Right cardiac atrium (tissue), 5 donors: ENCODE measurements around the gene EPB41. TPM values are rescaled to one million over a fixed set of nuclear protein-coding genes. Genes with fewer than 3 reads are reported as not detected.

Experiments
- ATAC-seq, 2 donors: fragments of 200-7000 bp; cut with Tn5 transposase; one replicate each; pipeline versions ENCODE4 v1.8.0 to v1.9.1; 2020; ENCODE audit warnings: moderate library complexity in 2 of 2, mild to moderate bottlenecking in 1 of 2
- DNase-seq, 3 donors: peaks; one replicate each; pipeline ENCODE4 v3.0.0-alpha.2; 2020
- H3K27ac ChIP-seq: one replicate; pipeline ENCODE4 v1.5.1; 2013; ENCODE audit warnings: mild to moderate bottlenecking, low read length, control low read depth, moderate library complexity
- H3K27me3 ChIP-seq: one replicate; pipeline ENCODE4 v1.6.1; 2013; ENCODE audit not compliant: control insufficient read depth, insufficient read depth
- H3K4me1 ChIP-seq: one replicate; pipeline ENCODE4 v1.6.1; 2013; ENCODE audit warnings: low read length; ENCODE audit not compliant: control insufficient read depth, insufficient read depth
- H3K4me3 ChIP-seq: one replicate; pipeline ENCODE4 v1.5.1; 2013; ENCODE audit warnings: low read length, control low read depth
- H3K9me3 ChIP-seq: one replicate; pipeline ENCODE4 v1.6.1; 2013; ENCODE audit warnings: low read length; ENCODE audit not compliant: control insufficient read depth
- WGBS: extraction: QIAGEN DNeasy Blood & Tissue Kit; methylation state at CpG from one replicate; pipeline ENCODE4 v1.1.7; 2013; 5-methylcytosine and 5-hydroxymethylcytosine counted together
- intact Hi-C, 4 donors: fragments of 100-400 bp; cut with DNase I; formaldehyde crosslinking; loops; one replicate each; pipeline versions ENCODE4 v1.11.0 to v1.14.0; 2022 to 2023
- polyA plus RNA-seq: library from polyadenylated mRNA; stranded (reverse); fragments of 200-250 nt; gene quantifications from one replicate; pipeline ENCODE4 v1.2.3, GENCODE V29; 2013
- total RNA-seq, 4 donors: library from RNA; stranded (reverse); fragmentation: NEBNext Ultra II Directional; extraction: Animal tissue kit (Norgen Biotek cat#: 25700); gene quantifications; one replicate each; pipeline ENCODE4 v1.2.1, GENCODE V29; 2021
- donor health status: healthy with polysubstance abuse.
- donor health status: DM: no; HTN: yes; CAD: no.
- donor health status: DM: no; HTN: no; CAD: no.
- donor health status: DM: no; HTN: yes; CAD: no; lungs with severe emphysema.
- donor health status: DM: yes; HTN: yes; CAD: no.

Gene EPB41
- total and polyA plus RNA-seq, 5 donors = 8.9 to 21.1 (median 17.1) TPM

DNA sequence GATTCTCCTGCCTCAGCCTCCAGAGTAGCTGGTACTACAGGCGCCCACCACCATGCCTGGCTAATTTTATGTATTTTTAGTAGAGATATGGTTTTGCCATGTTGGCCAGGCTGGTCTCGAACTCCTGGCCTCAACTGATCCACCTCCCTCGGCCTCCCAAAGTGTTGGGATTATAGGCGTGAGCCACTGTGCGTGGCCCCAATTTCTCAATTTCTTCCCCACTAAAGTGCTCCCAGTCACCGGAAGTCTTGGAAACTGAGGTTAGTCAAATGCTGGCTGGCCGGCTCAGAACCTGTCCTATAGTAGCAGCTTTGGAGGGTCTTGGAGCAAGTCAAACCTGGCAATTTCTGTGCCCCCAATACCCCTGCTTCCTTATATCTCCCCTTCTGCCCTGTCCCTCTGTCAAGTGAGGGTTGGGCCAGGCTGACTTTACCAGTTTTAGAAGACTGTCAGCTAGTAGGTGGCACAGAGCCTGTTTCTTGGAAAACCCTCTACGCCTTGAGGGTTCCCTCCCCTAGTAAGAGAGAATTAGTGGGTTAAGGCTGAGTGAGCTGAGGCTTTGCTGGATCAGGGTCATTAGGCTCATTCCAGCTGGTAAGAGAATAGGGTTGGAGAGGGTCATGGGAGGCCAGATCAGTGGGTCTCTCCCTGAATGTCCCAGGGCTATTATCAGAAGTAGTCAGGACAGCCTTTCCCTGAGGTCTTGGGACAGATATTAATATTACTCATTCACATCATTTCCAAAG is 8.3 kb upstream of the EPB41 start:
- H3K4me3 ChIP-seq = no peak overlapping the region
- WGBS = 96% methylated on average over 8 of the region's 8 CpGs
- H3K9me3 ChIP-seq = no peaks in the 10 kb centered on the region
- peaks cover 1% of the 10 kb centered on the region for H3K4me1 ChIP-seq
- no peaks in the 10 kb centered on the region for H3K27me3 ChIP-seq
- H3K27ac ChIP-seq = no peak overlapping the region
- ATAC-seq (no peak), DNase-seq (no peak)
- intact Hi-C loops = no loop called here

DNA sequence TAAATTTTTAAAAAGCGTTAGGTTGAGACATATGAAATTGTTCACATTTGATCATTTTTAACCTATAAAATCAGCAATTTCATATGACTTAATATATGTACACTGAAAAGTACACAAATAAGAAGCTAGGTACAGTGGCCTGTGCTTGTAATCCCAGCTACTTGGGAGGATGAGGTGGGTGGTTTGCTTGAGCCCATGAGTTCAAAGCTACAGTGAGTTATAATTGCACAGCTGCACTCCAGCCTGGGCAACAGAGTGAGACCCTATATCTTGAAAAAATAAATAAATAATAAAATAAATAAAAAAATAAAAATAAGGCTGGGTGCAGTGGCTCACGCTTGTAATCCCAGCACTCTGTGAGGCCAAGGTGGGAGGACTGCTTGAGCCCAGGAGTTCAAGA is 5.2 kb upstream of the EPB41 start:
- Histone ChIP-seq H3K27ac (no peak overlapping the region), H3K27me3 (no peaks in the 10 kb centered on the region), H3K4me3 (no peak overlapping the region), H3K9me3 (no peaks in the 10 kb centered on the region), H3K4me1 (peaks cover 1% of the 10 kb centered on the region)
- 95% methylated on average over 2 of the region's 2 CpGs for WGBS
- no peak for ATAC-seq
- no peak for DNase-seq
- intact Hi-C loops = no loop called here

DNA sequence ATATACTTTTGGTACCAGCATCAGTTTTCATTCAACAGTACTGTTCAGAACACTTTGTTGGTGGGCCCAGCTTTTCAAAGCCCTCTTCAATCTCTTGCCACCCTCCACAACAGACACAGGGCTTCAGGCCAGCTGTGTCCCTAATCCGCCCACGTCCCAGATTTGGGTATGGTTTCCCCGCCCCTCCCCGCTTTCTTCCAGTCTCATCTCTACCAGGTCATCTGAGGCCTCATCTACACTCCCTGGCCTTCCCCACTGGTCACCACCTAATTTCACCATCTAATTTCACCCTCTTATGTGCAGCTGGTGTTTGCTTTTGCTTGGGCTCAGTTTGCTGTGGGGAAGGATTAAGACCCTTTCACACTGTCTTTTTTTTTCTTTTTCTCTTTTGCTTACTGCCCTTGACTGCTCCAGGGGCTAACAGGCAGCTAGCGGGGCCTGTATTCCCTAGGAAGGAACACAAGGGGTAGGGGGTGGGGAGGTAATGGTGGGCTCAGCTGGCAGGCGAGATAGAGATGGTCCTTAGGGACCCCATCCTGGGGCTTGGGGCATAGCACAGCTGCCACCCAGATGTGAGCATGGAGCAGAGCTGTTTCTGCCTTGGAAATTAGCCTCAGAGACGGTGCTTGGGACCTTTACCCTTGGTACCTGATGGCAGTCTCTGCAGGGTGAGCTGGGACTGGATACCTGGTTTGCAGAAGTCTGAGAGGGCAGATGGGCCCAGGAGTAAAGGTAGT is 3.8 kb upstream of the EPB41 start:
- DNase-seq (no peak), ATAC-seq (no peak)
- no peaks in the 10 kb centered on the region for H3K27me3 ChIP-seq
- no peak overlapping the region for H3K27ac ChIP-seq
- intact Hi-C loops = no loop called here
- WGBS = 88% methylated on average over 7 of the region's 7 CpGs
- no peaks in the 10 kb centered on the region for H3K9me3 ChIP-seq
- peaks cover 6% of the 10 kb centered on the region for H3K4me1 ChIP-seq
- no peak overlapping the region for H3K4me3 ChIP-seq

DNA sequence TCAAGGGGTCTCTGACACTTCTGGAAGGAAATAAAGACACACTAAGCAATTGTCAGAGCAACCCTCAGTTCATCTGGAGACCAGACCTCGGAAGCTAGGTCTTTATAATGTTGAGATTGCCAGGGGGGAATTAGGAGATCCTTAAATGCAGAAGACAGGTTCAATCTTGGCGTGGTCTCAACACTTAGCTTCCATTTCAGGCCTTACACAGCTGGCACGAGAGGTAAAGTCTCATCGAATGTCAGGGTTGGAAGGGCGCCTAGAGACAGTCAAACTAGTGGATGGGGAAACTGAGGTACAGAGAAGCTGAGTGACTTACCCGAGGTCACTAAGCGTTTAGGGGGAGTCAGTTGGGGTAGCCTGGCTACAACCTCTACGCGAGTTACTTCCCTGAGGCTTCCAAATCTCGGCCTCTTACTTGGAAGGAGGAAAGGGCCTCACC is 562 bp upstream of the EPB41 start:
- intact Hi-C loops = no loop called here
- DNase-seq = no peak
- peak overlapping the region; percentile 71 for H3K4me3 ChIP-seq
- no peaks in the 10 kb centered on the region for H3K27me3 ChIP-seq
- peaks cover 4% of the 10 kb centered on the region for H3K4me1 ChIP-seq
- H3K27ac ChIP-seq = no peak overlapping the region
- H3K9me3 ChIP-seq = no peaks in the 10 kb centered on the region
- ATAC-seq = no peak
- 36% methylated on average over 10 of the region's 10 CpGs for WGBS

DNA sequence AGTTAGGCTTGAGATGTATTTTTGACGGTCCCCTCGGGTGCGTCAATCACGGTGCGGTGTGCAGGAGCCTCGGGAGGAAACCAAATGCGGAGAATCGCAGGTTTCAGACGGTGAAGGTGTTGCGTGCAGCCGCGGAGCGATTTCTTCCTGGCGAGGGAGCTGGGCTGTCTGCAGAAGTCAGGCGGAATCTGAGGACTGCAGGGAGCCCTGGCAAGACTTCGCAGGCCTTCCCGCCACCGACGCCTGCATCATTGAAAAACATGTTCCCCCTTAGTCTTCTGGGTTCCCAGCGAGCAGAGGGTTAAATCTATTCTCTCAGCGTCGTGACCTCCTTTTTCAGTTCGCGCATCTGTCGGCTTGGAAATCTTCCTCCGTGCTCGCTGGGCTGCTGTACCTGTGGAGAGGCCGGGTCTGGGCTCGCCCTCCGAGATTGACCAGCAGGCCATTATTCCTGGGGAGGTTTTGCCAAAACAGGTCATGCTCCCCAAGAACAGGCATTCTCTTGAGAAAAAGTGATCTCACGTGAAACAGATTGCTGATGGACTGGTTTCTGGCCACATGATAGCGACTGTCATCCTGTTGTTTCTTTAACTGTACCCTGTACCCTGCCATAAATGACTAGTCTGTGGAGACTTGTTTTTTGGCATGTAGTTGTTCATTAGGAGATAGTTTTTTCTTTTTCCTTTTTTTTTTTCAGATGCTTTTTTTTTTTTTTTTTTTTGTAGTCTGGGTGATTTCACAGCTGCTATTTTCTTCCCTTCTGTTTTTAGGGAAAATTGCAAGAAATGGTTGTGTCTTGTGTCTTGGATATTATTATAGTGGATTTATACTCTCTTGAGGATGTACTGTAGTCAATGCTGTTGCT is 894 bp downstream of the EPB41 start:
- Histone ChIP-seq H3K27ac (peak overlapping the region; percentile 13), H3K4me1 (peaks cover 4% of the 10 kb centered on the region), H3K4me3 (peak overlapping the region; percentile 71), H3K27me3 (no peaks in the 10 kb centered on the region), H3K9me3 (no peaks in the 10 kb centered on the region)
- DNase-seq = no peak
- intact Hi-C loops = no loop called here
- WGBS = 6% methylated on average over 32 of the region's 32 CpGs
- ATAC-seq = no peak

DNA sequence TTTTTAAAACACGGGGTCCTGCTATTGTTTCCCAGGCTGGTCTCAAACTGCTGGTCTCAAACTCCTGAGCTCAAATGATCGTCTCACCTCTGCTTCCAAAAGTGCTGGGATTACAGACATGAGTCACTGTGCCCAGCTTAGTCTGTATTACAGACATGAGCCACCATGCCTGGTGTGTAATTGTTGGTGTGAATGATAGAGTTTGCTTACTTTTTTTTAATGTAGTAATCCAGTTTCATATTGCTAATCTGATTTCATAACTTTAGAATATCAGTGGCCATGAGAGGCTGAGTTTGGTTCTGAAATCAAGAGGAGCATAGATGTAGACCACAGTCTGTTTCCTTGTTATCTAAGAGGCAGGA is 3.4 kb downstream of the EPB41 start:
- no peak for ATAC-seq
- Histone ChIP-seq H3K27me3 (no peaks in the 10 kb centered on the region), H3K4me1 (peaks cover 4% of the 10 kb centered on the region), H3K4me3 (no peak overlapping the region), H3K27ac (no peak overlapping the region), H3K9me3 (no peaks in the 10 kb centered on the region)
- 86% methylated on average over 2 of the region's 2 CpGs for WGBS
- intact Hi-C loops = no loop called here
- no peak for DNase-seq

DNA sequence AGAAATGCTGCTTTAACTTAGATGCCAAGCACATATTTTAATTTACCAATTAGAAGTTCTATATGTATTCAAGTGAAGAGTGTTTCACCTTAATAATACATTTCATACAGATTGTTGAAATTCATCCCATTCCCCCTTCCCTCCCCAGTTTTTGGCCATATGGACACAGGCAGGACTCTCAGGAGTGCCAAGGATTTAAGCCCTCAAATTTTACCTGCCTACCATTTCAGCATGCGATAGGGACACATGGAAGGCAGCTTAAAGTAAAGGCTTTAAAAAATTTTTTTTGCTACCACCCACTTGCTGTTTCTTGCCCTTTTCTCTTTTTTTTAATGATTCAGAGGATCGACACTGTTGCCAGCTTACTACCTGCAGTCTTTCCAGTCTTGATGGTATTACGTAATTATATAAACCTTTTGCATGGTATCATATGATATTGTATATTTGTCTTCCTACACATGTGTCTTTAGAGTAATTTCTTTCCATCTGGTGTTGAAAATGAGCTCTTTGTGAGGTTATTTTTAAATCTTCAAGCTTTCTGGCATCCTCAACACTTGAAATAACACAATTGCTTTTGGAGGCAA is 7.0 kb downstream of the EPB41 start:
- intact Hi-C loops = no loop called here
- H3K4me1 ChIP-seq = no peaks in the 10 kb centered on the region
- H3K27ac ChIP-seq = no peak overlapping the region
- no peak for DNase-seq
- H3K9me3 ChIP-seq = no peaks in the 10 kb centered on the region
- WGBS = 90% methylated on average over 3 of the region's 3 CpGs
- H3K4me3 ChIP-seq = no peak overlapping the region
- ATAC-seq = no peak
- no peaks in the 10 kb centered on the region for H3K27me3 ChIP-seq

DNA sequence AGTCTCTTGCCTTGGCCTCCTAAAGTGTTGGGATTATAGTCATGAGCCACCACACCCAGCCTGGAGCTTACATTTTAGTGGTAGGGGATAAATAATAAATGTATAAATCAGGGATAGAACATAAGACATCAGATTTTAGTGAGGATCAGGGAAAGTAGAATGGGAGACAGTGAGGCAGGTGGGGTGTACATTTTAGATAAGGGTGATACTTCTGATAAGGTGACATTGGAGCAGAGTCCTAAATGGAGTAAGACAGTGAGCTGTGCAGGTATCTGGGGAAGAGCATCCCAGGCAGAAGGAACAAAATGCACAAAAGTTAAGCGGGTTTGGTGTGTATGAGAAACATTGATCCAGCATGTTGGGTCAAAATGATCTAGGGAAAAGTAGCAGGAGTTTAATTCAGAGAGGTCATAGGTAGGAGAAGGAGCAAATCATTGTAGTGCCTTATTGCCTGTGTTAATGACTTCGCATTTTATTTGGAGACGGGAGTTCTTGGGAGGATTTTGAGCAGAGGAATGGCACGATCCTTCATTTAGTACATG is 11.1 kb downstream of the EPB41 start:
- no peak overlapping the region for H3K4me3 ChIP-seq
- intact Hi-C loops = no loop called here
- no peak for DNase-seq
- 97% methylated on average over 4 of the region's 4 CpGs for WGBS
- no peaks in the 10 kb centered on the region for H3K27me3 ChIP-seq
- ATAC-seq = no peak
- H3K4me1 ChIP-seq = peaks cover 2% of the 10 kb centered on the region
- H3K9me3 ChIP-seq = no peaks in the 10 kb centered on the region
- H3K27ac ChIP-seq = no peak overlapping the region

DNA sequence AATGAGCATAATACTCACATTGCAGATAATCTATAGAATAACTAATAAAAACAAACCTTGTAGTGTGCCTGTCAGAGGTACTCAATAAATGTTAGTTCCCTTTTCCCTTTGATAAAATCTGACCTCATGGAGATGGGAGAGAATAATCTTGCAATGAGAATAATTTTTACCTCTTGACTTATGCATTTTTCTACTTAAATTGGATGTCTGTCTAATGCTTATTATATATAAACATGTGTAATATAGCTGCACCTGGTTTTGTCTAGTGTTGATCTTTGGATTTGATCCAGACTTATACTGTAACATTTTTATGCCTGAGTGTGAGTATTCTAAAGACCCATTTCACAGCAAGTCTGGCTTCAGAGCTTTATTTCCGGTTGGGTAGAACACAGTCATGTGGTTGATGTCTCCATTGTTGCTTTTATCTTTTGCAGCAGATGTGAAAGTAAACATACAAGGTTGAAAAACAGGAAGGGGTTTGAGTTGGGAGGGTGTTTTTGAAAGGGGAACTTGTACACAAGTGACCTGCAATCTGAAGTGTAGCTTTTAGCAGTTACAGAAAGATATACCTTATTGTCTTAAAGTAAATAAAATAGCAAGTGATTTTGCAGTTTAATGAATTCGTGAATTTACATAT is 12.4 kb downstream of the EPB41 start:
- H3K4me1 ChIP-seq = peaks cover 2% of the 10 kb centered on the region
- no peak overlapping the region for H3K27ac ChIP-seq
- H3K4me3 ChIP-seq = peak overlapping the region; percentile 39
- ATAC-seq (peak; percentile 19 to 46), DNase-seq (no peak)
- H3K27me3 ChIP-seq = no peaks in the 10 kb centered on the region
- H3K9me3 ChIP-seq = no peaks in the 10 kb centered on the region
- WGBS = 39% methylated on average over 2 of the region's 2 CpGs
- intact Hi-C loops = no loop called here

DNA sequence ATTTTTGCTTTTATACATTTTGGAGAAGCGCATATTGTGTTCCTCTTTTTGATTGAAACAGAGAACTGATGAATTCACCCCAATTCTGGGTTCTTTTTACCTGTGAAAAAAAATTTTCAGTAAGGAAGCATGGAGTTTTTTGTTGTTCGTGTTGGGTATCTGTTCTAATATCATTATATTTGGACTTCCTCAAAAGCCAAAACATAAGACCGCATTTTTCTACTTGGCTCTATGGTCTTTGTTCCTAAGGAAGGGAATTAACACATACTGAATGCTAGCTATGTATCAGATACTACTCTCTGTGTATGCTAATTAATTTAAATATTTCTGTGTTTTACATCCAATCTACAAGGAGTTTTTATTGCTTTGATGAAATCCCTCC is 12.9 kb downstream of the EPB41 start:
- Histone ChIP-seq H3K4me3 (peak overlapping the region; percentile 39), H3K27ac (no peak overlapping the region), H3K9me3 (no peaks in the 10 kb centered on the region), H3K27me3 (no peaks in the 10 kb centered on the region), H3K4me1 (peaks cover 2% of the 10 kb centered on the region)
- 47% methylated on average over 3 of the region's 3 CpGs for WGBS
- intact Hi-C loops = no loop called here
- no peak for ATAC-seq
- DNase-seq = no peak
